Measurements from ENCODE around the gene NTRK3. TPM values are rescaled to one million over a fixed set of nuclear protein-coding genes. Genes with fewer than 3 reads are reported as not detected.

The NTRK3 gene
- total and polyA plus RNA-seq, 10 donors = 0.33 to 6.6 (median 2.1) TPM

DNA sequence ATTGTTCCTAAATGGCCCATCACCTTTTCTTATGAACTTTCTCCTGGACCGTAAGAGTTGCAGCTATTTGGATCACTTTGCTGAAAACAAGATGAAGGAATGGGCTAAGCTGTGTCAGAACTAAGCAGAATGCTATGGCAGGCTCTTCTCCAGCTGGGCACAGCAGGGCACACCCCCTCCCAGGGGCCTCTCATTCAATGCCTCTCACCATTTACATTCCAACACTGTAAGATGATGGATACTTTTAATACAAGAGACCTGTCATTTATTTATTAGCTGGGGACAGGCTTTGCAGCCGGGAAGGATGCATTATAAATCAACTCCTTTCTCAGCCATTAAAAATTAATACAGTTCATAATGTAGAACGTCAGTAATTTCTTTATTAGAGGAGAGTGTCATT lies 240.1 kb downstream of the NTRK3 start:
- TF ChIP-seq, protein P1, sequence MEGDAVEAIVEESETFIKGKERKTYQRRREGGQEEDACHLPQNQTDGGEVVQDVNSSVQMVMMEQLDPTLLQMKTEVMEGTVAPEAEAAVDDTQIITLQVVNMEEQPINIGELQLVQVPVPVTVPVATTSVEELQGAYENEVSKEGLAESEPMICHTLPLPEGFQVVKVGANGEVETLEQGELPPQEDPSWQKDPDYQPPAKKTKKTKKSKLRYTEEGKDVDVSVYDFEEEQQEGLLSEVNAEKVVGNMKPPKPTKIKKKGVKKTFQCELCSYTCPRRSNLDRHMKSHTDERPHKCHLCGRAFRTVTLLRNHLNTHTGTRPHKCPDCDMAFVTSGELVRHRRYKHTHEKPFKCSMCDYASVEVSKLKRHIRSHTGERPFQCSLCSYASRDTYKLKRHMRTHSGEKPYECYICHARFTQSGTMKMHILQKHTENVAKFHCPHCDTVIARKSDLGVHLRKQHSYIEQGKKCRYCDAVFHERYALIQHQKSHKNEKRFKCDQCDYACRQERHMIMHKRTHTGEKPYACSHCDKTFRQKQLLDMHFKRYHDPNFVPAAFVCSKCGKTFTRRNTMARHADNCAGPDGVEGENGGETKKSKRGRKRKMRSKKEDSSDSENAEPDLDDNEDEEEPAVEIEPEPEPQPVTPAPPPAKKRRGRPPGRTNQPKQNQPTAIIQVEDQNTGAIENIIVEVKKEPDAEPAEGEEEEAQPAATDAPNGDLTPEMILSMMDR (IDR thresholded peaks at IDR 0.05 in 8 of 11, conservative IDR thresholded peaks at IDR 0.05 in 3 of 11) = no peak
- no peak for TF ChIP-seq POLR2AphosphoS5 (IDR thresholded peaks at IDR 0.05)
- TF ChIP-seq POLR2A (IDR thresholded peaks at IDR 0.05) = no peak
- Histone ChIP-seq H3K27me3 (replicated peaks in 1 of 7) (peaks cover 0 to 4% (median 0%) of the 10 kb centered on the region in 7 donors), H3K9me3 (no peaks in the 10 kb centered on the region), H3K36me3 (no peaks in the 10 kb centered on the region), H3K4me3 (no peak overlapping the region), H3K27ac (no peak overlapping the region), H3K4me1 (peaks cover 0 to 12% (median 0%) of the 10 kb centered on the region in 6 donors)
- 57 to 73% (median 64%) methylated on average over 3 of the region's 3 CpGs for WGBS, 5 donors
- no peak for DNase-seq
- intact Hi-C loops (cut with DNase I; ENCODE audit: low total_unique reads) = no loop called here

DNA sequence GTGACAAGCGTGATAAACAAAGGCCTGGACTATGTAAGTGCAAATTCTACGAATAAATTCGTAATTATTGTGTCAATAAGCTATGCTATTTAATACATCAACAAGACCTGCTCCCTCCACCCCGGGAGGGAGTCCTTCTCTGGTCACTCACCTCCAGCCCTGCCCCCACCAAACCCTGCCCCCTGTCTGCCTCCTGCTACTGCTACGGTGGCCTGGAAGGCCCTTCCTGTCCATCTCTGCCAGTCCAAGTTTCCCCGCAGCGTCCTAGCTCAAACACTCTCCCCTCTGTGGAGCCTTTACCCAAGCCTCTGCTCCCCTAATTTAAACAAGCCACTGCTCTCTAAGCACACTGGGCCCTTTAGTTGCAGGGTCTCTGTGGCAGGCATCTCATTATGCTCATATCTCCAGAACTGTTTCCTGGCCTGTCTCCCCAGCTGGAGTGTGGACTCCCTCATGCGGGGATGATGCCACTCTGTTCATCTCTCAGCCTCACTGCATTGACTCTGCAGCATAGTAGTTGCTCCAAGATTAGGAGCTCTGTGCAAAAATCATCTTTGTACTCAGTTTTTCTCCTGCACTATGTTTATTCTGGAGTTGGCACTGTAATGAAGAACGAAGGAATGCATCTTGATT lies 241.2 kb downstream of the NTRK3 start:
- no peak for DNase-seq
- Histone ChIP-seq H3K9me3 (no peaks in the 10 kb centered on the region), H3K4me3 (no peak overlapping the region), H3K36me3 (no peaks in the 10 kb centered on the region), H3K27ac (no peak overlapping the region), H3K4me1 (peaks cover 0 to 12% (median 0%) of the 10 kb centered on the region in 6 donors), H3K27me3 (replicated peaks in 1 of 7) (peaks cover 0 to 4% (median 0%) of the 10 kb centered on the region in 7 donors)
- TF ChIP-seq POLR2A (IDR thresholded peaks at IDR 0.05) (no peak), POLR2AphosphoS5 (IDR thresholded peaks at IDR 0.05) (no peak)
- intact Hi-C loops (cut with DNase I; ENCODE audit: low total_unique reads) = no loop called here
- WGBS, 5 donors = 70 to 83% (median 80%) methylated on average over 9 of the region's 9 CpGs

DNA sequence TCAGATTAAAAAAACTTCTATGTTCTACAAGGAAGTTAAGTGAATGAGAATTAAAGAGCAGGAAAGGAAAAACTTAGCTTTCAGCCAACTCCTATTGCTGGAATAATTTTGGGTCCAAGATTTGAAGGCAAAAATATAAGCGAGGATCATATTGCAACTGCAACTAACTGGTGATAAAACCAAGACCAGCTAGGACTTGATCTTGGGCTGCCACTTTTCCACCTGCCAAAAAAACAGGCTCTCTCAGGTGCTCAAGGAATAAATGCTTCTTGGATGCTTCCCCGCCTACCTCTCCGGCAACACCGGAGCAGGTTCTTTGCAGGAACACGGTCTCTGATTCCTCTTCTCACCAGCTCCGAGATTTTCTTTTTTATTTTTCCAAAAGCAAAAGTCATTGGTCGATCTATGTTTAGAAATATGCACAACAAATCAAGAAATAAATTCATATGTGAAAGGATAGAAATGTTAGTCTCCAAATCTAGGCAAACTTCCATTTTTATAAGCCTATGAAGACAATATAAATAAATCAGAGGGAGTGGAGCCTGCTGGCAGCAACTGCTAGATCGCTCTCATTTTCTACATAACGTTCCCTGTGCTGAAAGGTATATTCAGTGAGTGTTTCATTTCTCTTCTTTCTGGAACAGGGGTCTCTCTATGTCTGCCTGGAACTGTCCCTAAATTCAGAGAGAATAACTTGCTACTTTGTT lies 241.9 kb downstream of the NTRK3 start:
- Histone ChIP-seq H3K27me3 (replicated peaks in 1 of 7) (peaks cover 0 to 4% (median 0%) of the 10 kb centered on the region in 7 donors), H3K36me3 (no peaks in the 10 kb centered on the region), H3K4me3 (no peak overlapping the region), H3K27ac (no peak overlapping the region), H3K9me3 (no peaks in the 10 kb centered on the region), H3K4me1 (peaks cover 0 to 12% (median 0%) of the 10 kb centered on the region in 6 donors)
- TF ChIP-seq, protein P1 (IDR thresholded peaks at IDR 0.05 in 8 of 11, conservative IDR thresholded peaks at IDR 0.05 in 3 of 11) = no peak
- intact Hi-C loops (cut with DNase I; ENCODE audit: low total_unique reads) = no loop called here
- WGBS, 5 donors = 78 to 94% (median 88%) methylated on average over 9 of the region's 9 CpGs
- no peak for DNase-seq

DNA sequence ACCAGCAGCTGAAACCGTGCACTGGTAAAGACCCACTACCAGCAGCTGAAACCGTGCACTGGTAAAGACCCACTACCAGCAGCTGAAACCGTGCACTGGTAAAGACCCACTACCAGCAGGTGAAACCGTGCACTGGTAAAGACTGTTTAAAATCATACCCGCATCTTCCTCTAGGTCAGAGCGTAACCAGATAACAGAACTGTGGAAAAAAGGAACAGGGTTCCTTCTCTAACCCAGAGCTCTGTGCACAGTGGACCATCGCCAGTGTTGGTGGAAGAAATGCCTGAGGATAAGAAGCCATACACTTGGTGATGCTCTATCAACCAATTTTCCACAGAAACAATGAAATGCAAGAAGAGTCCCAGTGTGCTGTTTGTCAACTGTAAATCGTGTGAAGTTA lies 243.4 kb downstream of the NTRK3 start:
- Histone ChIP-seq H3K4me3 (no peak overlapping the region), H3K27me3 (replicated peaks in 1 of 7) (peaks cover 0 to 4% (median 0%) of the 10 kb centered on the region in 7 donors), H3K4me1 (peaks cover 0 to 12% (median 0%) of the 10 kb centered on the region in 6 donors), H3K36me3 (no peaks in the 10 kb centered on the region), H3K27ac (no peak overlapping the region), H3K9me3 (no peaks in the 10 kb centered on the region)
- intact Hi-C loops (cut with DNase I; ENCODE audit: low total_unique reads) = no loop called here
- TF ChIP-seq POLR2AphosphoS5 (IDR thresholded peaks at IDR 0.05) (no peak), POLR2A (IDR thresholded peaks at IDR 0.05) (no peak)
- TF ChIP-seq, protein P1 (IDR thresholded peaks at IDR 0.05 in 8 of 11, conservative IDR thresholded peaks at IDR 0.05 in 3 of 11) = no peak
- WGBS, 5 donors = 72 to 94% (median 89%) methylated on average over 7 to 8 of the region's 8 CpGs
- DNase-seq = no peak
